GM12878 (cell line): ENCODE measurements around the gene AP1S1. TPM values are rescaled to one million over a fixed set of nuclear protein-coding genes. Genes with fewer than 3 reads are reported as not detected.
"Not testable (repeated sequence)": the region's sequence is repeated elsewhere in the genome, so short reads cannot be mapped to it uniquely, and the experiment has no call there.

Source experiments
- ATAC-seq: fragments of 200-7000 bp; cut with Tn5 transposase; 3 replicates; pipeline ENCODE4 v1.9.1; 2020; ENCODE audit warnings: mild to moderate bottlenecking, moderate library complexity
- BruUV-seq: library from RNA; stranded (reverse); fragments of 400-500 nt; replicated peaks from 2 replicates; lab custom pipeline; 2021; lab: Mats Ljungman, UMichigan
- CTCF ChIA-PET: fragments of 300-600 bp; sonication (Branson Sonifier 250); formaldehyde crosslinking; extraction: SDS; loops from one replicate; lab custom pipeline; 2021; ENCODE audit warnings: inconsistent platforms; lab: Yijun Ruan, JAX
- POLR2A ChIA-PET: fragments of 350-600 bp; formaldehyde crosslinking; extraction: SDS; loops from one replicate; lab custom pipeline; 2021; ENCODE audit warnings: inconsistent platforms; lab: Charles Lee
- RAD21 ChIA-PET: fragments of 300-600 bp; sonication (Branson Sonifier 250); formaldehyde crosslinking; loops from one replicate; lab custom pipeline; 2023; ENCODE audit warnings: antibody characterized with exemption; ENCODE audit not compliant: unreplicated experiment; lab: Charles Lee
- SMC1A ChIA-PET: fragments of 300-600 bp; sonication (Branson Sonifier 250); formaldehyde crosslinking; loops from one replicate; lab custom pipeline; 2023; ENCODE audit not compliant: unreplicated experiment, uncharacterized antibody; lab: Charles Lee
- DNase-seq: peaks from one replicate; pipeline ENCODE4 v3.0.0-alpha.2; 2011; ENCODE audit warnings: low read depth, low spot score
- FAIRE-seq: peaks from 3 replicates; lab custom pipeline; 2011; peaks lifted over from hg19 to GRCh38; lab: Jason Lieb, UNC
- H2AFZ ChIP-seq: 2 replicates; pipeline ENCODE4 v1.6.0; 2011; ENCODE audit warnings: low read depth, low read length, control low read depth; ENCODE audit not compliant: control insufficient read depth
- H3K27ac ChIP-seq: 2 replicates; pipeline ENCODE4 v1.5.1; 2011; ENCODE audit warnings: control low read depth; ENCODE audit not compliant: control insufficient read depth, insufficient read depth
- H3K27me3 ChIP-seq, 2 experiments: replicated peaks in 1 of 2; 2 replicates each; pipeline versions ENCODE4 v1.6.0 to v1.6.1; 2011; ENCODE audit warnings: low read length in 1 of 2; ENCODE audit not compliant: control insufficient read depth in 2 of 2, insufficient read depth in 2 of 2
- H3K36me3 ChIP-seq, 2 experiments: 2 replicates each; pipeline ENCODE4 v1.5.1; 2011; ENCODE audit warnings: low read length in 1 of 2; ENCODE audit not compliant: control insufficient read depth in 2 of 2, insufficient read depth in 2 of 2
- H3K4me1 ChIP-seq: 2 replicates; pipeline ENCODE4 v1.6.1; 2011; ENCODE audit warnings: mild to moderate bottlenecking, low read length, moderate library complexity, mixed read lengths; ENCODE audit not compliant: control insufficient read depth, insufficient read depth
- H3K4me2 ChIP-seq: 2 replicates; pipeline ENCODE4 v1.6.0; 2011; ENCODE audit warnings: control low read depth; ENCODE audit not compliant: control insufficient read depth, insufficient read depth
- H3K4me3 ChIP-seq: fragments of 200-600 bp; sonication (generic); 2 replicates; pipeline ENCODE4 v1.5.1; 2016
- H3K79me2 ChIP-seq: 2 replicates; pipeline ENCODE4 v1.6.0; 2011; ENCODE audit warnings: low read length; ENCODE audit not compliant: control insufficient read depth, insufficient read depth
- H3K9ac ChIP-seq: 2 replicates; pipeline ENCODE4 v1.8.0; 2011; ENCODE audit warnings: low read length, control low read depth, mixed read lengths; ENCODE audit not compliant: control insufficient read depth, insufficient read depth
- H3K9me3 ChIP-seq: replicated peaks from 3 replicates; pipeline ENCODE4 v1.5.1; 2011; ENCODE audit warnings: mild to moderate bottlenecking, low read length; ENCODE audit not compliant: control insufficient read depth, insufficient read depth
- H4K20me1 ChIP-seq: 2 replicates; pipeline ENCODE4 v1.6.0; 2011; ENCODE audit not compliant: control insufficient read depth, insufficient read depth
- WGBS: methylation state at CpG from one replicate; pipeline ENCODE4 v1.1.6; 2016; ENCODE audit warnings: low lambda C conversion rate; ENCODE audit not compliant: insufficient replicate concordance, insufficient coverage; ENCODE audit errors: missing lambda C conversion rate; 5-methylcytosine and 5-hydroxymethylcytosine counted together
- in situ Hi-C: fragments of 300-500 bp; cut with MboI; formaldehyde crosslinking; loops from 9 replicates; pipeline ENCODE4 v1.14.3; 2018; ENCODE audit warnings: mixed read lengths
- intact Hi-C: fragments of 100-400 bp; cut with micrococcal nuclease; formaldehyde crosslinking; loops from one replicate; pipeline ENCODE4 v1.14.2; 2022; ENCODE audit not compliant: unreplicated experiment
- polyA plus RNA-seq, 11 experiments: library from polyadenylated mRNA; depleted of rRNA in 4 of 11; unstranded in 6 of 11; stranded (reverse) in 5 of 11; fragments of >200 nt; fragmentation: Nextera tagmentation in 4 of 11; fragmentation: Illumina TruSeq in 1 of 11; extraction: Ambion mirVana in 4 of 11; extraction: Trizol in 1 of 11; gene quantifications; 1 replicate in 1 of 11; 2 replicates in 10 of 11; pipeline versions ENCODE4 v1.2.1 to v1.2.3, GENCODE V29; 2011 to 2016; ENCODE audit warnings: inconsistent platforms in 2 of 11, missing spikeins in 2 of 11, low read depth in 1 of 11
- total RNA-seq, 4 experiments: library from RNA; depleted of rRNA in 3 of 4; stranded (reverse); fragments of >200 nt in 3 of 4; fragmentation: Illumina TruSeq in 1 of 4; extraction: Trizol in 1 of 4; gene quantifications; 2 replicates each; pipeline versions ENCODE4 v1.2.1 to v1.2.3, GENCODE V29; 2013 to 2021
- TF ChIP-seq, protein P1 (sequence below): IDR thresholded peaks from 2 replicates; pipeline ENCODE4 v1.6.1; 2012; ENCODE audit warnings: low read depth, low read length, improper control_type of control experiment

AP1S1 gene
- total and polyA plus RNA-seq, 10 of the 15 experiments (the other 5 are each of a cell fraction or from before 2014, with no cell fraction given): 2.5 to 121 (median 54.9) TPM

DNA sequence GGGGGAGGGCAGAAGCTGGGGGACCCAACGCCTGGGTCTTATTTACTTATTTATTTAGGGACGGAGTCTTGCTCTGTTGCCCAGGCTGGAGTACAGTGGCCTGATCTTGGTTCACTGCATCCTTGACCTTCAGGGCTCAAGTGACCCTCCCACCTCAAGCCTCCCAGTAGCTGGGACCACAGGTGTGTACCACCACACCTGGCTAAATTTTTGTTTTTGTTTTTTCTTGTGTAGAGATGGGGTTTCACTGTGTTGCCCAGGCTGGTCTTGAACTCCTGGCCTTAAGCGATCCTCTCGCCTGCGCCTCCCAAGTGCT is 48.3 kb downstream of the AP1S1 start:
- H3K27ac ChIP-seq: no peak overlapping the region
- no peak for ATAC-seq
- no TSS peak for BruUV-seq
- no peaks in the 10 kb centered on the region; the same call in 1 of the 2 replicates for H3K4me1 ChIP-seq
- H3K4me2 ChIP-seq: no peak overlapping the region
- in situ Hi-C loops (no loop called here), intact Hi-C loops (no loop called here)
- H2AFZ ChIP-seq: no peak overlapping the region
- no peak overlapping the region for H3K9ac ChIP-seq
- no peaks in the 10 kb centered on the region for H3K79me2 ChIP-seq
- H3K36me3 ChIP-seq: no peaks in the 10 kb centered on the region
- ChIA-PET SMC1A (interaction anchor here (1.7 kb wide), 1 partner anchor 15 kb away, joined by 5 read pairs; the partner anchor contains the start of genes PLOD3 and ZNHIT1), POLR2A (no interaction called here), RAD21 (no interaction called here), CTCF (interaction anchor here (4.1 kb wide), 1 partner anchor 10 kb away, joined by 18 read pairs; no protein-coding TSS in a partner anchor)
- 85% methylated on average over 5 of the region's 5 CpGs for WGBS
- no peak for DNase-seq
- no peak for FAIRE-seq
- TF ChIP-seq, protein P1, sequence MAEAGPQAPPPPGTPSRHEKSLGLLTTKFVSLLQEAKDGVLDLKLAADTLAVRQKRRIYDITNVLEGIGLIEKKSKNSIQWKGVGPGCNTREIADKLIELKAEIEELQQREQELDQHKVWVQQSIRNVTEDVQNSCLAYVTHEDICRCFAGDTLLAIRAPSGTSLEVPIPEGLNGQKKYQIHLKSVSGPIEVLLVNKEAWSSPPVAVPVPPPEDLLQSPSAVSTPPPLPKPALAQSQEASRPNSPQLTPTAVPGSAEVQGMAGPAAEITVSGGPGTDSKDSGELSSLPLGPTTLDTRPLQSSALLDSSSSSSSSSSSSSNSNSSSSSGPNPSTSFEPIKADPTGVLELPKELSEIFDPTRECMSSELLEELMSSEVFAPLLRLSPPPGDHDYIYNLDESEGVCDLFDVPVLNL: no peak
- no peaks in the 10 kb centered on the region for H4K20me1 ChIP-seq
- no peaks in the 10 kb centered on the region for H3K9me3 ChIP-seq
- peaks cover 0 to 9% of the 10 kb centered on the region in 2 experiments; a peak in 2 of 4 replicates for H3K27me3 ChIP-seq
- no peak overlapping the region for H3K4me3 ChIP-seq

DNA sequence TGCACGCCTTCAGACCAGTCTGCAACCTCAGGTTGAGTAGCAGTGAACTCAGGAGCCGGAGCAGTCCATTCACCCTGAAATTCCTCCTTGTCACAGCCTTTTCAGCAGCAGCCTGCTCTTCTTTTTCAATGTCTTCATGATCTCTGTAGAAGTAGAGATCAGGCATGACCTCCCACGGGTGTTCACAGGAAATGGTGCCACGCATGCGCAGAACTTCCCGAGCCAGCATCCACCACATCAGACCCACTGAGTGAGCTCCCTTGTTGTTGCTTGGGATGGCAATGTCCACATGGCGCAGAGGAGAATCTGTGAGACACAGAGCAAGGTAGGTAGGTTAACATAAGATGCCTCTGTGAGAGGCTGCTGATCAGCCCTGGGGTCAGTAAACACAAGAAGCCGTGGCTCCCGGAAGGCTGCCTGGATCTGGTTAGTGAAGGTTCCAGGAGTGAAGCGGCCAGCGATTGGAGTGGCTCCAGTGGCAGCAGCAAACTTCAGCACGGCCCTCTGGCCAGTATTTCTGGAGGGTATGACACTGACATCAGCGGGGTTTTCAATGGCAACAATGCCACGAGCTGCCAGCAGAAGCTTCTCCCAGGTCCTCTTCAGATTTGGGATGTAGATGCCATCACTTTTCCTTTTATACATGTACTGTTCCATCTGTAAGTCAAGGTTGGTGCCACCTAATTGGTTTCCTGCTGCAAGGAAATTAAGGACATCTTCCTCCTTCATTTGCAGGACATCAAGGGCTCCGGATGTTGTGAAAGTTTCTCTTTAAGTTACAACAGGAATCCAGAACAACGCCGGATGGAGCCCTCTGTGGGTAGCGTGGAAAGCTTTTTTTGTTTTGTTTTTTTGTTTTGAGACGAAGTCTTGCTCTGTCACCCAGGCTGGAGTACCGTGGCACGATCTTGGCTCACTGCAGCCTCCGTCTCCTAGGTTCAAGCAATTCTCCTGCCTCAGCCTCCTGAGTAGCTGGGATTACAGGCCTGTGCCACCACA is 49.8 kb downstream of the AP1S1 start:
- RAD21 ChIA-PET, in situ Hi-C loops, H2AFZ ChIP-seq, H3K9me3 ChIP-seq, intact Hi-C loops, H3K4me3 ChIP-seq, H3K36me3 ChIP-seq, H3K4me1 ChIP-seq, H3K27ac ChIP-seq, DNase-seq, H4K20me1 ChIP-seq, BruUV-seq, H3K79me2 ChIP-seq, H3K4me2 ChIP-seq, H3K9ac ChIP-seq, H3K27me3 ChIP-seq, ATAC-seq: not testable (repeated sequence)
- 44% methylated on average over 22 of the region's 22 CpGs for WGBS
- FAIRE-seq: peak; percentile 75
- POLR2A ChIA-PET: interaction anchor here (1.5 kb wide), 1 partner anchor 14 kb away, joined by 4 read pairs; the partner anchor contains the start of genes PLOD3 and ZNHIT1
- CTCF ChIA-PET: interaction anchor here (1.1 to 4.1 kb wide), 6 partner anchors 12 to 86 kb away, joined by 4 to 18 read pairs (median 6); partner anchors contain the start of genes FIS1, PLOD3 and ZNHIT1
- SMC1A ChIA-PET: interaction anchor here (1.7 kb wide), 1 partner anchor 13 kb away, joined by 5 read pairs; the partner anchor contains the start of genes PLOD3 and ZNHIT1
